Measurements from ENCODE around the gene ZSWIM2. TPM values are rescaled to one million over a fixed set of nuclear protein-coding genes. Genes with fewer than 3 reads are reported as not detected.

ZSWIM2 gene
- total RNA-seq, 1 experiment from 2014 or later, result not detected

GRCh38 chr2:186894478-186894877, 45.5 kb upstream of the ZSWIM2 start:
- ChIA-PET CTCF (interaction anchor here (0.7 to 1.7 kb wide), 2 partner anchors 9 to 32 kb away, joined by 3 to 6 read pairs; no protein-coding TSS in a partner anchor), POLR2A (no interaction called here)
- no peak for ATAC-seq

More at GRCh38 chr2:186894478-186894877, 45.5 kb upstream of the ZSWIM2 start:
- H3K9me3 ChIP-seq (ENCODE audit: control insufficient read depth in 1 of 2, insufficient read depth in 1 of 2, low read depth in 1 of 2, low read length in 2 of 2), result no peaks in the 10 kb centered on the region
- no peak overlapping the region for H2AFZ ChIP-seq (ENCODE audit: low read depth, low read length, poor library complexity, severe bottlenecking)
- H3K9me2 ChIP-seq (ENCODE audit: insufficient read depth), result no peaks in the 10 kb centered on the region
- TF ChIP-seq EZH2 (IDR thresholded peaks at IDR 0.05), result no peak
- no peak for TF ChIP-seq CTCF (IDR thresholded peaks at IDR 0.05 in 2 of 3, conservative IDR thresholded peaks at IDR 0.05 in 1 of 3; ENCODE audit: borderline replicate concordance in 1 of 3, insufficient read depth in 1 of 3, low read depth in 2 of 3, low read length in 2 of 3)
- TF ChIP-seq EGR1 (IDR thresholded peaks at IDR 0.05; ENCODE audit: low read depth), result no peak
- no peak for TF ChIP-seq SIN3A (IDR thresholded peaks at IDR 0.05; ENCODE audit: low read depth)
- TF ChIP-seq POLR2A (IDR thresholded peaks at IDR 0.05; ENCODE audit: borderline replicate concordance, extremely low read depth, insufficient read depth, insufficient read length), result no peak
- no peak for TF ChIP-seq ZNF274 (IDR thresholded peaks at IDR 0.05; ENCODE audit: low read depth, low read length)
- no peak for TF ChIP-seq TCF7L2 (IDR thresholded peaks at IDR 0.05; ENCODE audit: borderline replicate concordance, extremely low read depth, insufficient read depth, insufficient read length)
- no peak for TF ChIP-seq ELF1 (IDR thresholded peaks at IDR 0.05; ENCODE audit: borderline replicate concordance, low read depth)
- no peak for TF ChIP-seq RAD21 (IDR thresholded peaks at IDR 0.05; ENCODE audit: low read depth)
- TF ChIP-seq CEBPB (IDR thresholded peaks at IDR 0.05; ENCODE audit: low read depth), result no peak
- no peak for TF ChIP-seq ZBTB33 (IDR thresholded peaks at IDR 0.05; ENCODE audit: extremely low read depth, insufficient replicate concordance, low read length)
- TF ChIP-seq SP1 (IDR thresholded peaks at IDR 0.05; ENCODE audit: low read depth), result no peak
- no peak for TF ChIP-seq MAX (IDR thresholded peaks at IDR 0.05)
- no peak overlapping the region for H3K4me2 ChIP-seq (ENCODE audit: low read length)
- intact Hi-C loops (cut with micrococcal nuclease), result no loop called here
- RAD21 ChIA-PET (ENCODE audit: low non-redundant PET in 1 of 2, low total read pairs in 2 of 2, uncharacterized antibody in 2 of 2, unreplicated experiment in 2 of 2), result no interaction called here
- no peaks in the 10 kb centered on the region for H3K79me2 ChIP-seq (ENCODE audit: insufficient read depth, low read length)
- DNase-seq (ENCODE audit: low read depth, low spot score), result no peak
- no peak overlapping the region for H3K27ac ChIP-seq (ENCODE audit: low read depth, low read length)
- no peak overlapping the region for H3K9ac ChIP-seq (ENCODE audit: low read length)
- H4K20me1 ChIP-seq (ENCODE audit: insufficient read depth), result no peaks in the 10 kb centered on the region
- H3K27me3 ChIP-seq (ENCODE audit: insufficient read depth, low read length), result no peaks in the 10 kb centered on the region
- H3K4me1 ChIP-seq (ENCODE audit: control insufficient read depth in 1 of 2, insufficient read depth in 2 of 2, low read length in 2 of 2), result peaks cover 0 to 8% of the 10 kb centered on the region in 2 experiments; a peak in 3 of 4 replicates
- no peak overlapping the region for H3K4me3 ChIP-seq (replicated peaks in 1 of 2; ENCODE audit: low read depth in 1 of 2, low read length in 2 of 2)
- no TSS peak for BruUV-seq (replicated peaks)
- no peaks in the 10 kb centered on the region for H3K36me3 ChIP-seq (ENCODE audit: control insufficient read depth in 1 of 2, insufficient read depth in 2 of 2, low read length in 2 of 2)

All from HCT116 (cell line).